ENCODE data around the gene IFI44L.

- no peak for TF ChIP-seq POLR2A (IDR thresholded peaks at IDR 0.05)
- TF ChIP-seq POLR2AphosphoS5 (IDR thresholded peaks at IDR 0.05): no peak
- no peak for TF ChIP-seq EP300 (IDR thresholded peaks at IDR 0.05)
Observed at GRCh38 chr1:78603206-78603605, 17.0 kb upstream of the IFI44L start.

Data from suprapubic skin (tissue), 4 donors.